Thoracic aorta (tissue), 2 donors: Measurements from ENCODE around the gene WNT1. TPM values are rescaled to one million over a fixed set of nuclear protein-coding genes. Genes with fewer than 3 reads are reported as not detected.

Experiments
- ATAC-seq: fragments of 150-250 bp; one replicate; pipeline ENCODE4 v1.8.0; 2017; ENCODE audit warnings: low read depth; ENCODE audit not compliant: insufficient number of reproducible peaks, low FRiP score
- DNase-seq: peaks from one replicate; pipeline ENCODE4 v3.0.0-alpha.2; 2020; ENCODE audit warnings: low spot score
- H3K27ac ChIP-seq, 2 donors: fragments of 200-600 bp; sonication (generic); 1 replicate in 1 of 2; 2 replicates in 1 of 2; pipeline ENCODE4 v1.5.1; 2016; ENCODE audit warnings: mild to moderate bottlenecking in 2 of 2, moderate library complexity in 2 of 2
- H3K27me3 ChIP-seq: fragments of 200-600 bp; sonication (generic); replicated peaks from 2 replicates; pipeline ENCODE4 v1.6.0; 2016; ENCODE audit warnings: mild to moderate bottlenecking; ENCODE audit not compliant: insufficient read depth
- H3K36me3 ChIP-seq: fragments of 200-600 bp; sonication (generic); one replicate; pipeline ENCODE4 v1.5.1; 2016
- H3K4me1 ChIP-seq, 2 donors: fragments of 200-600 bp; sonication (generic); 1 replicate in 1 of 2; 2 replicates in 1 of 2; pipeline versions ENCODE4 v1.5.1 to v1.6.0; 2016; ENCODE audit warnings: low read depth in 2 of 2, mild to moderate bottlenecking in 1 of 2; ENCODE audit not compliant: control insufficient read depth in 1 of 2
- H3K4me3 ChIP-seq: fragments of 200-600 bp; sonication (generic); 2 replicates; pipeline ENCODE4 v1.5.1; 2016; ENCODE audit warnings: mild to moderate bottlenecking
- H3K9me3 ChIP-seq: fragments of 200-600 bp; sonication (generic); 2 replicates; pipeline ENCODE4 v1.5.1; 2016
- total RNA-seq, 2 donors: library from RNA; depleted of rRNA; stranded (reverse); fragments of >200 nt; gene quantifications; one replicate each; pipeline versions ENCODE4 v1.1.0 to v1.2.3, GENCODE V29; 2016
- TF ChIP-seq, protein P1 (sequence below): fragments of 200-600 bp; sonication (generic); IDR thresholded peaks from one replicate; pipeline ENCODE4 v1.5.1; 2019; ENCODE audit warnings: antibody characterized with exemption

Gene WNT1
- total RNA-seq, 2 donors from 2014 or later = 1.2 TPM; not detected in 1

DNA sequence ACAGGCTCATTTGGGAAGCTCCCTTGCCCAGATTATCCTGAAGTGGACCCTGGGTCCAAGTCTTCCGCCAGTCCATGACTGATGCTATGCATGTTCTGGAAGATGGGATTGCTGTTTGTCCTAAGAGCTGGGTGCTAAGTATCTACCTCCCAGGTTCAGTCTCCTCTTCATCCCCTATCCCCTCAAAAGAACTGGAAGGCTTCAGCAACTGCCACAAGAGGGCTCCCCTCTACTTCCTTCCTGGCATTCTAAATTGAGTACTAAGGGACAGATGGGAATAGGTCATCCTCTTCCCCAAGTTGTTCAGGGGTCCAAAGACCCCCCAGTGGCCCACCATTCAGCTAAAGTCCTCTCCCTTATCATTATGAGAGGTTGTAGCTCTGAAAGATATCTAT, 43.8 kb upstream of the WNT1 start:
- Histone ChIP-seq H3K27ac (no peak overlapping the region), H3K36me3 (peaks cover 46% of the 10 kb centered on the region), H3K9me3 (no peaks in the 10 kb centered on the region), H3K4me1 (no peaks in the 10 kb centered on the region), H3K4me3 (no peak overlapping the region), H3K27me3 (no peaks in the 10 kb centered on the region)
- ATAC-seq (no peak), DNase-seq (no peak)
- TF ChIP-seq, protein P1, sequence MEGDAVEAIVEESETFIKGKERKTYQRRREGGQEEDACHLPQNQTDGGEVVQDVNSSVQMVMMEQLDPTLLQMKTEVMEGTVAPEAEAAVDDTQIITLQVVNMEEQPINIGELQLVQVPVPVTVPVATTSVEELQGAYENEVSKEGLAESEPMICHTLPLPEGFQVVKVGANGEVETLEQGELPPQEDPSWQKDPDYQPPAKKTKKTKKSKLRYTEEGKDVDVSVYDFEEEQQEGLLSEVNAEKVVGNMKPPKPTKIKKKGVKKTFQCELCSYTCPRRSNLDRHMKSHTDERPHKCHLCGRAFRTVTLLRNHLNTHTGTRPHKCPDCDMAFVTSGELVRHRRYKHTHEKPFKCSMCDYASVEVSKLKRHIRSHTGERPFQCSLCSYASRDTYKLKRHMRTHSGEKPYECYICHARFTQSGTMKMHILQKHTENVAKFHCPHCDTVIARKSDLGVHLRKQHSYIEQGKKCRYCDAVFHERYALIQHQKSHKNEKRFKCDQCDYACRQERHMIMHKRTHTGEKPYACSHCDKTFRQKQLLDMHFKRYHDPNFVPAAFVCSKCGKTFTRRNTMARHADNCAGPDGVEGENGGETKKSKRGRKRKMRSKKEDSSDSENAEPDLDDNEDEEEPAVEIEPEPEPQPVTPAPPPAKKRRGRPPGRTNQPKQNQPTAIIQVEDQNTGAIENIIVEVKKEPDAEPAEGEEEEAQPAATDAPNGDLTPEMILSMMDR = no peak

DNA sequence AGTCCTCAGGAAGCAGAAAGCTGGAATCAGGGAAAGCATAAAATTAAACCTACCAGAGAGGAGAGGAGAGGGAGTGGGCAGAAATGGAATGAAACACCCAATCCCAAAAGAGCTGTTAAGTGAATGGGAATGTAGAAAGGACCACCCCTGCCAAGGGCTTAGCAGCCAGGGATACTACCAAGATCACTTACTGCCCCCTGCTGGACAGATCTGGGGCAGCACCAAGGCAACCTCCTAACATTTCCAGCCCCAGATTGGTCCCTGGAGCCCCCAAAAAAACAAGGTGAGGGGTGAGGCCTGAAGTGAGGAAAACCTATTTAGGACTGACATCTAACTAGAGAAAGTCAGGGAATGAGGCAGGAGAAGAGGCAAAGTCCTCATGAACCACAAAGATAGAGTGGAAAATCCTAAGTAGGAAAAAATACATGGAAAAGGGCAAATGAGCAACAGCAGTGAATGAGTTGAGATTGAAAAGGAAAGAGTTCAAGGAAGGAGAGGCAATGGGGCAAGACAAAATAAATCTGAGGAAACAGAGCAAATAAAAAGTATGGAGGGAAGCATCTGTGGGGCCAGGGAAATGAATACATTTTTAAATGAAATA, 41.6 kb upstream of the WNT1 start:
- H3K27me3 ChIP-seq = no peaks in the 10 kb centered on the region
- peaks cover 54% of the 10 kb centered on the region for H3K36me3 ChIP-seq
- H3K4me1 ChIP-seq = no peaks in the 10 kb centered on the region
- H3K9me3 ChIP-seq = no peaks in the 10 kb centered on the region
- TF ChIP-seq, protein P1 = peak; percentile 90
- no peak overlapping the region for H3K4me3 ChIP-seq
- H3K27ac ChIP-seq = no peak overlapping the region
- no peak for ATAC-seq
- DNase-seq = peak; percentile 47

DNA sequence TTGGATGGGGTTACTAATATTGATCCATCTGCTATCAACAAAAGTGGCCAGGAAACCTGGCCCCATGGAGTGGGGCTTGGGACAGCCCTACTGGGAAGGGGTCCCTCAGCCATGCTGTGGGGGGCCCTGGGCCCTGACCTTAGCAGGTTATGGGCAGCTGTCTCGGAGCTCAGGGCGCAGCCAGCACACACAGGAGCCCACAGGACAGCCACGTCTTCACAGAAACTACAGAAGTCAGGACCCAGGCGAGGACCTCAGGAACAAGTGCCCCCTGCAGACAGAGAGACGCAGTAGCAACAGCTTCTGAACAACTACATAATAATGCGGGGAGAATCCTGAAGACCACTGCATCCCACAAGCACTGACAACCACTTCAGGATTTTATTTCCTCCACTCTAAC, 41.0 kb upstream of the WNT1 start:
- no peaks in the 10 kb centered on the region for H3K9me3 ChIP-seq
- no peaks in the 10 kb centered on the region for H3K4me1 ChIP-seq
- ATAC-seq (no peak), DNase-seq (no peak)
- TF ChIP-seq, protein P1 = no peak
- H3K36me3 ChIP-seq = peaks cover 52% of the 10 kb centered on the region
- H3K4me3 ChIP-seq = no peak overlapping the region
- H3K27ac ChIP-seq = no peak overlapping the region
- no peaks in the 10 kb centered on the region for H3K27me3 ChIP-seq

DNA sequence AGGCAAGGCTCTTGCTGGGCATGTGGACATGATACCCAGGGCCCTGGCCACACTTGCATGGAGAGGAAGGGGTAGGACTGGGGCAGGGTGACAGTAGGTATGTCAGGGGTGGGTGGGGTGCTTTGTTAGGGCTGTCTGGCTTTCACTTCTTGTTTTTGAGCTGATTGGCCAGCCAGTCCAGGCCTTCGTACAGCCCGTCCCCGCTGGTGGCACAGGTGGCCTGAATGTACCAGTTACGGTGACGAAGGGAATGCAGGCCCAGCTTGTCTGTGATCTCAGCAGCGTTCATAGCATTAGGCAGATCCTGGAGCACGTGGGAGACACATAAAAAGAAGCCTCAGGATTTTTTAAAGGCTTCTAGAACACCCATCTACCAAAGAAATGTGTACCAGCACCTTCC, 39.3 kb upstream of the WNT1 start:
- H3K9me3 ChIP-seq = no peaks in the 10 kb centered on the region
- no peak overlapping the region for H3K27ac ChIP-seq
- TF ChIP-seq, protein P1 = no peak
- no peak overlapping the region for H3K4me3 ChIP-seq
- no peak for DNase-seq
- ATAC-seq = no peak
- peaks cover 44% of the 10 kb centered on the region for H3K36me3 ChIP-seq
- no peaks in the 10 kb centered on the region for H3K27me3 ChIP-seq
- no peaks in the 10 kb centered on the region for H3K4me1 ChIP-seq

DNA sequence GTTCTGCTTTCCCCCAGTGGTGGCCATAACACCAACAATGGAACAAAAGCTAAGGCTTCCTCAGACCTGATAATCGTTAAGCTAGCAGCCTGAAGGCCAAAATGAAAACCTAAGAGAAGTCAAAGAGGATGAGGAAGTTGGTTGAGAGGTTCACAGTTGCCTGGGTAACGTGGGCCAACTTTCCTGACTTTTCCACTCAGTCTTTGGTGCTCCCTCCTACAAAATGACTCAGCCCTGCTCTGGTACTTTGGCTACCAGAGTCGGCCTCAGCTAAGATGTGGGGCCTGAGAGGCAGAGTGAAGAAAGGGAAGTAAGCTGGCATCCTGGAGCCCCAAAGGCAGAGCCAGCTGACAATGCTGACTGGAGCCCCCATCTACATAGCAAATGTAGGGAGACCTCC, 37.9 kb upstream of the WNT1 start:
- Histone ChIP-seq H3K4me1 (no peaks in the 10 kb centered on the region), H3K4me3 (no peak overlapping the region), H3K27me3 (no peaks in the 10 kb centered on the region), H3K36me3 (peaks cover 44% of the 10 kb centered on the region), H3K9me3 (no peaks in the 10 kb centered on the region), H3K27ac (no peak overlapping the region)
- no peak for ATAC-seq
- TF ChIP-seq, protein P1 = no peak
- no peak for DNase-seq
